Kidney capillary endothelial cell (primary cell): ENCODE data around the gene FAM110A.
"Not testable (repeated sequence)": the region's sequence is repeated elsewhere in the genome, so short reads cannot be mapped to it uniquely, and the experiment has no call there.

Experiments
- DNase-seq: peaks from one replicate; pipeline ENCODE4 v3.0.0-alpha.2; 2018; ENCODE audit warnings: low spot score

FAM110A gene

GRCh38 chr20:833450-834150, at the start of gene FAM110A:
Gene FAM110A, plus strand, starts transcription at chr20:833715. Its CDS starts 11,090 bp downstream, at chr20:844805.
- DNase-seq = peak; percentile 94

- DNase-seq = no peak
Observed at GRCh38 chr20:787825-788224, 45.7 kb upstream of the FAM110A start.

GRCh38 chr20:791056-791455, 42.5 kb upstream of the FAM110A start:
- no peak for DNase-seq

GRCh38 chr20:792248-792647, 41.3 kb upstream of the FAM110A start:
- DNase-seq = no peak

- no peak for DNase-seq
Observed at GRCh38 chr20:796921-797320, 36.6 kb upstream of the FAM110A start.

GRCh38 chr20:798746-799145, 34.8 kb upstream of the FAM110A start:
- DNase-seq = not testable (repeated sequence)

GRCh38 chr20:800026-800425, 33.5 kb upstream of the FAM110A start:
- DNase-seq = not testable (repeated sequence)

- no peak for DNase-seq
Observed at GRCh38 chr20:801678-802077, 31.8 kb upstream of the FAM110A start.

- DNase-seq = no peak
Observed at GRCh38 chr20:805713-806112, 27.8 kb upstream of the FAM110A start.

- DNase-seq = not testable (repeated sequence)
Observed at GRCh38 chr20:811776-812434, 21.6 kb upstream of the FAM110A start.

GRCh38 chr20:812435-812814, 21.1 kb upstream of the FAM110A start:
- not testable (repeated sequence) for DNase-seq

GRCh38 chr20:813390-813789, 20.1 kb upstream of the FAM110A start:
- DNase-seq = no peak

- DNase-seq = no peak
Observed at GRCh38 chr20:815226-815625, 18.3 kb upstream of the FAM110A start.

GRCh38 chr20:815914-816606, 17.5 kb upstream of the FAM110A start:
- DNase-seq = peak; percentile 60

GRCh38 chr20:818001-818664, 15.4 kb upstream of the FAM110A start:
- no peak for DNase-seq

GRCh38 chr20:819680-820322, 13.7 kb upstream of the FAM110A start:
- DNase-seq = no peak

GRCh38 chr20:820323-820953, 13.1 kb upstream of the FAM110A start:
- DNase-seq = no peak

- no peak for DNase-seq
Observed at GRCh38 chr20:821046-821730, 12.3 kb upstream of the FAM110A start.

- DNase-seq = no peak
Observed at GRCh38 chr20:821731-822065, 11.8 kb upstream of the FAM110A start.

GRCh38 chr20:822651-823573, 10.6 kb upstream of the FAM110A start:
- no peak for DNase-seq
